Large intestine (tissue), 3 donors: ENCODE measurements around the gene LRRC32. TPM values are rescaled to one million over a fixed set of nuclear protein-coding genes. Genes with fewer than 3 reads are reported as not detected.

Experiments
- DNase-seq, 2 donors: peaks; one replicate each; pipeline versions ENCODE4 v3.0.0 to v3.0.0-alpha.2; 2013
- H3K27ac ChIP-seq: one replicate; pipeline ENCODE4 v1.5.1; 2013; ENCODE audit warnings: low read length
- H3K27me3 ChIP-seq: 2 replicates; pipeline ENCODE4 v1.6.1; 2013; ENCODE audit warnings: low read length; ENCODE audit not compliant: control insufficient read depth, insufficient read depth
- H3K36me3 ChIP-seq: 2 replicates; pipeline ENCODE4 v1.6.1; 2013; ENCODE audit warnings: low read length; ENCODE audit not compliant: control insufficient read depth, insufficient read depth
- H3K4me1 ChIP-seq: one replicate; pipeline ENCODE4 v1.6.1; 2013; ENCODE audit warnings: low read length; ENCODE audit not compliant: control insufficient read depth, insufficient read depth
- H3K4me3 ChIP-seq: one replicate; pipeline ENCODE4 v1.5.1; 2013; ENCODE audit warnings: low read length
- H3K9me3 ChIP-seq: one replicate; pipeline ENCODE4 v1.6.1; 2013; ENCODE audit warnings: mild to moderate bottlenecking, low read depth, low read length, moderate library complexity; ENCODE audit not compliant: control insufficient read depth
- WGBS: methylation state at CpG from one replicate; pipeline ENCODE4 v1.1.5; 2013; ENCODE audit warnings: low lambda C conversion rate; ENCODE audit not compliant: insufficient coverage; 5-methylcytosine and 5-hydroxymethylcytosine counted together
- polyA plus RNA-seq: library from polyadenylated mRNA; unstranded; fragments of 120-200 nt; gene quantifications from one replicate; pipeline ENCODE4 v1.2.1, GENCODE V29; 2013

LRRC32 gene
- polyA plus RNA-seq, 1 donor = 11.6 TPM

- no CpG with 5 or more reads among the region's 2 CpGs for WGBS
- H3K36me3 ChIP-seq = peaks cover 5% of the 10 kb centered on the region
Measured at GRCh38 chr11:76663486-76663810, 7.1 kb downstream of the LRRC32 start.

GRCh38 chr11:76662656-76663485 lies 7.7 kb downstream of the LRRC32 start:
- no peak for DNase-seq
- WGBS = 80% methylated on average over 1 of the region's 13 CpGs
- no peak overlapping the region for H3K27ac ChIP-seq
- H3K4me1 ChIP-seq = no peaks in the 10 kb centered on the region
- peaks cover 2% of the 10 kb centered on the region for H3K27me3 ChIP-seq
- H3K36me3 ChIP-seq = peaks cover 5% of the 10 kb centered on the region
- H3K4me3 ChIP-seq = no peak overlapping the region
- no peaks in the 10 kb centered on the region for H3K9me3 ChIP-seq

More at GRCh38 chr11:76663486-76663810, 7.1 kb downstream of the LRRC32 start:
- peaks cover 3% of the 10 kb centered on the region for H3K27me3 ChIP-seq
- no peak overlapping the region for H3K27ac ChIP-seq
- H3K4me1 ChIP-seq = no peaks in the 10 kb centered on the region
- no peak overlapping the region for H3K4me3 ChIP-seq
- no peak for DNase-seq
- H3K9me3 ChIP-seq = no peaks in the 10 kb centered on the region

GRCh38 chr11:76661834-76662434 lies 8.6 kb downstream of the LRRC32 start:
- no peak overlapping the region for H3K27ac ChIP-seq

DNA sequence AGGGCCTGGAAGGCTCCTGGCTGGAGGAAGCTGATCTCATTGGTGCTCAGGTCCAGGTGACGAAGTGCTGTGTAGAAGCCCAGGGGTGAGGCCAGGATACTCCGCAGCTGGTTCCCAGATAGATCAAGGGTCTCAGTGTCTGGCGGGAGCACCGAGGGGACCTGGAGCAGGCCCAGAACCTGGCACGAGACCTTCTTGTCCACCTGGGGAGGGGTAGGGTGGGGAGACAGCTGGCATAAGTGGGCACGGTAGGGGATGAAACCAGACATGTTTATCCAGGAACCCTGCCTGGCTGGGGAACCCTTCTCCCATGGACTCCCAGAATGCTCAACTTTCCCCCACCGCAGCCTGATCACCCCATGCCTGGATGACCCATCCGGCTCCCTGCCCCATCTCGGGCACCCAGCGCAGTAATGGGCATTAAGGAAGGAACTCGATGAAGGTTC lies 9.2 kb downstream of the LRRC32 start:
- no CpG with 5 or more reads among the region's 11 CpGs for WGBS
- no peak for DNase-seq
- H3K27ac ChIP-seq = no peak overlapping the region

More at GRCh38 chr11:76661834-76662434, 8.6 kb downstream of the LRRC32 start:
- no peaks in the 10 kb centered on the region for H3K9me3 ChIP-seq
- H3K4me1 ChIP-seq = no peaks in the 10 kb centered on the region
- no CpG with 5 or more reads among the region's 6 CpGs for WGBS
- no peak overlapping the region for H3K4me3 ChIP-seq
- DNase-seq = no peak
- H3K36me3 ChIP-seq = peaks cover 5% of the 10 kb centered on the region
- H3K27me3 ChIP-seq = no peaks in the 10 kb centered on the region

DNA sequence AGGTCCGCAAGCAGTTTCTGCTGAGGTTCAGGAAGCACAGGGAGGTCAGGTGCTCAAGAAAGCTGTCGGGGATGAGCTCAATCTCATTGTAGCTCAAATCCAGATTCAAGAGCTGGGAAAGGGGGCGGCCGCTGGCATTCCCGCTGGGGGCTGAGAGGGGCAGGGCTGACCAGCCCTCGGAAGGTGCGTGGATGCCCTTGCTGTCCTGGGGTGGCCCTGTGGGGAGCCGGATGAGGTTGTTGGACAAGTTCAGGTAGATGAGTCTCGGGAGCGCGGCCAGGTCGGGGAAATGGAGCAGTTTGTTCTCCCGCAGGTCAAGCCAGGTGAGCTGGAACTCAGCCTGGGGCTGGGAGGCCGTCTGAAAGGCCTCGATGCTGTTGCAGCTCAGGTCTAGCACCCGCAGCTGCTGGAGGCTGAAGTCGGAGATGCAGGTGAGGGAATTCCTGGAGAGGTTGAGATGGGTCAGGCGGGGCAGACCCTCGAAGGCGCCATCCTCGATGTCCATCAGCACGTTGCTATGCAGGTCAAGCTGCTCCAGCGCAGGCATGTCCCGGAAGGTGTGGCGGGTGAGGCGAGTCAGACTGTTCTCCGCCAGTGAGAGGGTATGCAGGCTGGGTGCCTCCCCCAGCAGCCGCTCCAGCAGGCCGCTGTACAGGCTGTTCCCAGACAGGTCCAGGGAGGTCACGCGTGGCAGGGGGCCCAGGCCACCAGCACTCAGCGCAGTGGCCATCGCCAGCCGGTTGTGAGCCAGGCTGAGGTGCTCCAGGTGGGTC lies 9.8 kb downstream of the LRRC32 start:
- Histone ChIP-seq H3K27me3 (no peaks in the 10 kb centered on the region), H3K36me3 (peaks cover 5% of the 10 kb centered on the region), H3K9me3 (no peaks in the 10 kb centered on the region), H3K4me1 (peaks cover 4% of the 10 kb centered on the region), H3K27ac (no peak overlapping the region), H3K4me3 (no peak overlapping the region)
- DNase-seq = no peak
- WGBS = no CpG with 5 or more reads among the region's 34 CpGs

More for the DNA sequence above, 9.2 kb downstream of the LRRC32 start:
- H3K36me3 ChIP-seq = peaks cover 5% of the 10 kb centered on the region
- H3K27me3 ChIP-seq = no peaks in the 10 kb centered on the region
- no peaks in the 10 kb centered on the region for H3K9me3 ChIP-seq
- no peaks in the 10 kb centered on the region for H3K4me1 ChIP-seq
- no peak overlapping the region for H3K4me3 ChIP-seq

DNA sequence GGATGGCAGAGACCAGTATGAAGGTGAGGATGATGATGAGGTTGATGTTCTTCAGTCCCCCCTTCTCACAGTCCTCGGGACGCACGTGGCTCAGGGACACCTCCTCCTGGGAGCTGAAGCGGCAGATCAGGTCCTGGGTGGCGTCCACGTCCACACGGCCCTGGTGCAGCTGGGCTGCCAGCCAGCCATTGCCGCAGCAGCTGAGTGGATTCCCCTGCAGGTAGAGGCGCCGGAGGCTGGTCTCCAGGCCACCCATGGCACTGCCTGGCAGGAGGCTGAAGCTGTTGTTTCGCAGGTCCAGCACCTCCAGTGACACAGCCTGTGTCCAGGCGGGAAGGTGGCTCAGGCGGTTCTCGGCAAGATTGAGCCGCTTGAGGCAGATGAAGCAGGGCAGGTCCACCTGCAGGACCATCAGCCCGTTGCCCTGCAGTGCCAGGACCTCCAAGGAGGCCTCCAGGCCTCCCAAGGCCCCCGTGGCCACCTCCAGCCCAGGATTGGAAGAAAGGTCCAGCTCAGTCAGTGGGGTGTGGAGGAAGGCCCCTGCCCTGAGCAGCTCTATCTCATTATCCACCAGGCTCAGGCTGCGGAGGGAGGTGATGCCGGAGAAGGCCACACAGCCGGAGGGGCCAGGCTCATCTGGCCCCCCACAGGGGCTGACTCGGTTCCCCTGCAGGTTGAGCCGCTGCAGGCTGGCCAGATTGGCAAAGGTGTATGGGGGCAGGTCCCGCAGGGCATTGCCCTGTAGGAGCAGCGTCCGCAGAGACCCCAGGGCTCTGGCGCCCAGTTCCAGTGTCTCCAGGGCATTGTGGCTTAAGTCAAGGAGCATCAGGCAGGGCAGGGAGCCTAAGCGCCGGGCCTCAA lies 10.6 kb downstream of the LRRC32 start:
- H3K4me1 ChIP-seq = peaks cover 10% of the 10 kb centered on the region
- no peak for DNase-seq
- H3K27ac ChIP-seq = no peak overlapping the region
- H3K4me3 ChIP-seq = no peak overlapping the region
- H3K27me3 ChIP-seq = no peaks in the 10 kb centered on the region
- H3K36me3 ChIP-seq = peaks cover 5% of the 10 kb centered on the region
- no CpG with 5 or more reads among the region's 28 CpGs for WGBS
- H3K9me3 ChIP-seq = no peaks in the 10 kb centered on the region

DNA sequence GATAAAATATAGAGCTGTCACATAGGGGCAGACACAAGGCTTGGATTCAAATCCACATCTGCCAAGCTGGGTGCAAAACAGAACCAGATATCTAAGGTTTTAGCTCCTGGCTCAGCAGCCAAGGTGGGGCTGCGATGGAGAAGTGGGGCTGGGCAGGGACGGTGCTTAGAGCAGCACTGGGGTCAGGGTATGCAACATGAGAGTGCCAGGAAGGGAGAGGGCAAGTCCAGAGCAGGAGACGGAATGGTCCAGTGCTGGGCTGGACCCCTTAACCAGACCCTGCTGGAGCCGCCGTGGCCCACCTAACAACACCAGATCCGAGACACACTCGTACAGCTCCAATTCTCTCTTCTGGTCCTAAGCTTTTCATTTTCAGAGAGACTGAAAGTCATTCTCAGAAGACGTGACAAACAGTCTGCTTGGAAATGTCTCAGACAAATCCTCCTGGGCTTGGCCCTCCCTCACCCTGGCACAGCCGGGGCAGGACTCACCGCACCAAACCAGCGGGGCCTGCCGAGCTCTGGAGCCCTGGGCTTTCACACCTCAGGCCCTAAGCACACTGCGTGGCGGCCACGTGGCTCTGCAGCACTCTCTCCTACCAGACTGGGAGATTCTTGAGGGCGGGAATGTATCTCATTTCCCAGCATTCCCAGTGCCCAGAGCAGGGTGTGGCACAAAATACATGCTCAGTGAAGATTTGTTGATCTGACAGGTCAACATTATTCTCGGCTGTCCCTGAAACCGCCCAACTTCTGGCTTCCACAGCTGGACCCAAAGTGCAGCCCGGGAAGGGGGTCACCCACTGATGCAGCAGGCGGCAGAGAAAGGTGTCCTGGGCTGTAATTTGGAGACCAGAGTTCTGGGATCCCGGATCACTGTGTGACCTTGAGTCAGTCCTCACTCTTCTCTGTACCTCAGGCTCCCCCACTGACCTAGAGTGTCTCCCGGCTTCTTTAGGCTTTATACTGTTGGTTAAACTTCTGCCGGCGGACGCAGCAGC lies 11.6 kb downstream of the LRRC32 start:
- no peaks in the 10 kb centered on the region for H3K27me3 ChIP-seq
- no peak overlapping the region for H3K4me3 ChIP-seq
- H3K27ac ChIP-seq = no peak overlapping the region
- peaks cover 14% of the 10 kb centered on the region for H3K4me1 ChIP-seq
- DNase-seq = no peak
- no peaks in the 10 kb centered on the region for H3K9me3 ChIP-seq
- no CpG with 5 or more reads among the region's 25 CpGs for WGBS
- peaks cover 5% of the 10 kb centered on the region for H3K36me3 ChIP-seq

DNA sequence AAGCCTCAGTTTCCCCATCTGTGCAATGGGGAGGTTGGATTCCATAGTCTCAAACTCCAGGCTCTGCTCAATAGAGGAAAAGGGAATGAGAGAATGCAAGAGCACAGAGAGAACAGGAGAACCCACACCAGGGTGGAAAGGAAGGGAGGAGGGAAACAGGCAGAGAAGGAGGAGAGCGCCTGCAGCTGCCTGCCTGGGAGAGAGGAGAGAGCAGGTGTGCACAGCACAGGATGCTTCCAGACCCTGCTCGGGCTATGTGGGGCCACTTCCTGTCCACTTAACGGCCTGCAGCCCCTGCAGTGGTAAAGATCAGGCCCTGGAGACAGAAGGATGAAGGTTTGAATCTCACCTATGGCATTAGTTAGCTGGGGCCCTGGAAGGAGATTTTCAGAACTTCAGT lies 12.3 kb downstream of the LRRC32 start:
- no peak overlapping the region for H3K27ac ChIP-seq
- H3K27me3 ChIP-seq = no peaks in the 10 kb centered on the region
- H3K9me3 ChIP-seq = no peaks in the 10 kb centered on the region
- WGBS = no CpG with 5 or more reads among the region's 3 CpGs
- DNase-seq = no peak
- no peak overlapping the region for H3K4me3 ChIP-seq
- H3K4me1 ChIP-seq = peaks cover 14% of the 10 kb centered on the region
- peaks cover 5% of the 10 kb centered on the region for H3K36me3 ChIP-seq
